Gastroesophageal sphincter (tissue), 3 donors: Measurements from ENCODE around the gene YTHDF2.
A peak's percentile ranks its signal among the peaks of the same experiment; 100 is the strongest.

ENCODE experiments used
- CTCF ChIP-seq, 4 experiments: fragments of 200-600 bp in 2 of 4; fragments of 450-650 bp in 2 of 4; sonication (generic) in 1 of 4; IDR thresholded peaks; one replicate each; pipeline ENCODE4 v1.5.1; 2017 to 2019; ENCODE audit warnings: antibody characterized with exemption in 4 of 4, mild to moderate bottlenecking in 2 of 4, moderate library complexity in 2 of 4
- EP300 ChIP-seq: sonication (generic); formaldehyde crosslinking; IDR thresholded peaks from one replicate; pipeline ENCODE4 v1.6.1; 2017; ENCODE audit warnings: antibody characterized with exemption, mild to moderate bottlenecking
- POLR2A ChIP-seq, 2 donors: fragments of 450-650 bp; IDR thresholded peaks; one replicate each; pipeline ENCODE4 v1.6.1; 2017; ENCODE audit warnings: antibody characterized with exemption in 2 of 2, mild to moderate bottlenecking in 2 of 2, moderate library complexity in 1 of 2
- POLR2AphosphoS5 ChIP-seq: sonication (generic); formaldehyde crosslinking; IDR thresholded peaks from one replicate; pipeline ENCODE4 v1.6.1; 2017; ENCODE audit warnings: antibody characterized with exemption

- TF ChIP-seq CTCF (IDR thresholded peaks at IDR 0.05): peak in 1 of 4 experiments; percentile 11
- TF ChIP-seq POLR2AphosphoS5: no peak
- no peak for TF ChIP-seq EP300
- TF ChIP-seq POLR2A (IDR thresholded peaks at IDR 0.05): no peak
Observed at GRCh38 chr1:28737307-28738132, 780 bp downstream of the YTHDF2 start.
